DOHH2 (cell line): Measurements from ENCODE around the gene GREB1L.

Experiments used
- EZH2phosphoT487 ChIP-seq: fragments of 200-600 bp; sonication (generic); IDR thresholded peaks from 2 replicates; pipeline ENCODE4 v1.6.1; 2017; ENCODE audit warnings: borderline replicate concordance, mild to moderate bottlenecking, antibody characterized with exemption, low read length, moderate library complexity, mixed read lengths
- TF ChIP-seq, protein P1 (sequence below): fragments of 200-600 bp; sonication (generic); IDR thresholded peaks from one replicate; pipeline ENCODE4 v1.5.1; 2014; ENCODE audit warnings: antibody characterized with exemption, mild to moderate bottlenecking, low read depth, low read length; ENCODE audit not compliant: poor library complexity, severe bottlenecking

DNA sequence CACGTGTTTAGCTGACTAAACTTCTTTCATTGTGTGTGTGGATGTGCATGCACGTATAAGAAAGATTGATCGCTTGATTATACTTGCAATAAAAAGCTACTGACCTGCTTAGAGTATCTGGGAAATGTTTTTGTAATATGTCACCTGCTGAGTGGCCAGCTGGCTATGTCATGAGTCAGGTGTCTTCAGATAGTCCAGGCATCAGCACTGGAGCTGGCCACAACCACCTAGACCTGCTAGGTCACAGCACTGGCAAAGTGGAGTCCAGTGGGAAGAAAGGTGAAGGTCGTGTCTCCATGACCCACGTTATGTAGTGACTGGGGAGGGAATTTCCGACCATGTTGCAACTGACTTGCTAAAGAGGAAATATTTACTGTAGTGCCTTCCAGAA, 211.5 kb downstream of the GREB1L start:
- TF ChIP-seq, protein P1, sequence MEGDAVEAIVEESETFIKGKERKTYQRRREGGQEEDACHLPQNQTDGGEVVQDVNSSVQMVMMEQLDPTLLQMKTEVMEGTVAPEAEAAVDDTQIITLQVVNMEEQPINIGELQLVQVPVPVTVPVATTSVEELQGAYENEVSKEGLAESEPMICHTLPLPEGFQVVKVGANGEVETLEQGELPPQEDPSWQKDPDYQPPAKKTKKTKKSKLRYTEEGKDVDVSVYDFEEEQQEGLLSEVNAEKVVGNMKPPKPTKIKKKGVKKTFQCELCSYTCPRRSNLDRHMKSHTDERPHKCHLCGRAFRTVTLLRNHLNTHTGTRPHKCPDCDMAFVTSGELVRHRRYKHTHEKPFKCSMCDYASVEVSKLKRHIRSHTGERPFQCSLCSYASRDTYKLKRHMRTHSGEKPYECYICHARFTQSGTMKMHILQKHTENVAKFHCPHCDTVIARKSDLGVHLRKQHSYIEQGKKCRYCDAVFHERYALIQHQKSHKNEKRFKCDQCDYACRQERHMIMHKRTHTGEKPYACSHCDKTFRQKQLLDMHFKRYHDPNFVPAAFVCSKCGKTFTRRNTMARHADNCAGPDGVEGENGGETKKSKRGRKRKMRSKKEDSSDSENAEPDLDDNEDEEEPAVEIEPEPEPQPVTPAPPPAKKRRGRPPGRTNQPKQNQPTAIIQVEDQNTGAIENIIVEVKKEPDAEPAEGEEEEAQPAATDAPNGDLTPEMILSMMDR = no peak
- no peak for TF ChIP-seq EZH2phosphoT487
